Thoracic aorta (tissue), 2 donors: ENCODE measurements around the gene SPRY2. TPM values are rescaled to one million over a fixed set of nuclear protein-coding genes. Genes with fewer than 3 reads are reported as not detected.

ENCODE experiments used
- ATAC-seq: fragments of 150-250 bp; one replicate; pipeline ENCODE4 v1.8.0; 2017; ENCODE audit warnings: low read depth; ENCODE audit not compliant: insufficient number of reproducible peaks, low FRiP score
- DNase-seq: peaks from one replicate; pipeline ENCODE4 v3.0.0-alpha.2; 2020; ENCODE audit warnings: low spot score
- H3K27ac ChIP-seq, 2 donors: fragments of 200-600 bp; sonication (generic); 1 replicate in 1 of 2; 2 replicates in 1 of 2; pipeline ENCODE4 v1.5.1; 2016; ENCODE audit warnings: mild to moderate bottlenecking in 2 of 2, moderate library complexity in 2 of 2
- H3K27me3 ChIP-seq: fragments of 200-600 bp; sonication (generic); replicated peaks from 2 replicates; pipeline ENCODE4 v1.6.0; 2016; ENCODE audit warnings: mild to moderate bottlenecking; ENCODE audit not compliant: insufficient read depth
- H3K36me3 ChIP-seq: fragments of 200-600 bp; sonication (generic); one replicate; pipeline ENCODE4 v1.5.1; 2016
- H3K4me1 ChIP-seq, 2 donors: fragments of 200-600 bp; sonication (generic); 1 replicate in 1 of 2; 2 replicates in 1 of 2; pipeline versions ENCODE4 v1.5.1 to v1.6.0; 2016; ENCODE audit warnings: low read depth in 2 of 2, mild to moderate bottlenecking in 1 of 2; ENCODE audit not compliant: control insufficient read depth in 1 of 2
- H3K4me3 ChIP-seq: fragments of 200-600 bp; sonication (generic); 2 replicates; pipeline ENCODE4 v1.5.1; 2016; ENCODE audit warnings: mild to moderate bottlenecking
- H3K9me3 ChIP-seq: fragments of 200-600 bp; sonication (generic); 2 replicates; pipeline ENCODE4 v1.5.1; 2016
- total RNA-seq, 2 donors: library from RNA; depleted of rRNA; stranded (reverse); fragments of >200 nt; gene quantifications; one replicate each; pipeline versions ENCODE4 v1.1.0 to v1.2.3, GENCODE V29; 2016
- TF ChIP-seq, protein P1 (sequence below): fragments of 200-600 bp; sonication (generic); IDR thresholded peaks from one replicate; pipeline ENCODE4 v1.5.1; 2019; ENCODE audit warnings: antibody characterized with exemption

Gene SPRY2
- total RNA-seq, 2 donors from 2014 or later, result 28.2 to 49.2 TPM

DNA sequence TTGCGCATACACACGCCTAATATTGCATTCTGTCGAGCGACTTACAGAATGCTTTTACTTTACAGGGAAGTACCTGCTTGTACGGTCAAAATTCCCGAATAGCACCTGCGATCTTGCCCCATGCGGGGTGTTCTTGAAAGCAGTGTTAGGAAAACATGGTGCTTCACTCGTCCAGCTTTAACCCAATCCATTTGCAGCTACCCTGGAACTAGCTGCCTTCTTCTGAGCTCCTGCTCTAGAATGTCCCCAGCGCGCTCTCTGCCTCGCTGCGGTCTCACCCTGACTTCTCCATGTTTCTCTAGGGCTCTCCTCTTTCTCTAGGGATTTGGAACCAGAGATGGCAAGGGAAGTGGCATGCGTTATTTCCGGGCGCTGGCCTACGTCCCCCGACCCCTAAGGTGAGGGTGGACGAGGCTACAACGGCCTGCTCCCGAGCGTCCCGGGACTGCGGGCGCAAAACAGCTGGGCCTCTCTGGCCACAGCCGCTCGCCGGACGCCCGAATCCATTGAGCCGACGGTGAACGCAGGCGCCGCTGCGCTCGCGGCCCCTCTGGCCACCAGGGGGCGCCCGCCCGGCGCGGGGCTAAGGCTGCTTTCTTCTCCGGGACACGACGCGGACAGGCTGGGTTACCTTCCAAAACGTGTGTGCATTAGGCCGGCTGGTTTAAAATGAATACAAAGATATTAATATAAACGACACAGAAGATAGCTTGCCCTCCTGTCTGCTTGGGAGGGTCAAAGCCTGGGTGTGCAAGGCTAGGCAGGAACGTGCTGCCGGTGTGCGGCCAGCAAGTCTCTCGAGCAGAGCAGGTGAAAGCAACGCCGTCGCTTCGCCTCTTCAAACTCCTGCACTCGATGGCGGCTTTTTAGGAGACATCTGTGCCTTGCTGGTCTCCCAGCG is 1.8 kb upstream of the SPRY2 start:
- no peaks in the 10 kb centered on the region for H3K36me3 ChIP-seq
- TF ChIP-seq, protein P1, sequence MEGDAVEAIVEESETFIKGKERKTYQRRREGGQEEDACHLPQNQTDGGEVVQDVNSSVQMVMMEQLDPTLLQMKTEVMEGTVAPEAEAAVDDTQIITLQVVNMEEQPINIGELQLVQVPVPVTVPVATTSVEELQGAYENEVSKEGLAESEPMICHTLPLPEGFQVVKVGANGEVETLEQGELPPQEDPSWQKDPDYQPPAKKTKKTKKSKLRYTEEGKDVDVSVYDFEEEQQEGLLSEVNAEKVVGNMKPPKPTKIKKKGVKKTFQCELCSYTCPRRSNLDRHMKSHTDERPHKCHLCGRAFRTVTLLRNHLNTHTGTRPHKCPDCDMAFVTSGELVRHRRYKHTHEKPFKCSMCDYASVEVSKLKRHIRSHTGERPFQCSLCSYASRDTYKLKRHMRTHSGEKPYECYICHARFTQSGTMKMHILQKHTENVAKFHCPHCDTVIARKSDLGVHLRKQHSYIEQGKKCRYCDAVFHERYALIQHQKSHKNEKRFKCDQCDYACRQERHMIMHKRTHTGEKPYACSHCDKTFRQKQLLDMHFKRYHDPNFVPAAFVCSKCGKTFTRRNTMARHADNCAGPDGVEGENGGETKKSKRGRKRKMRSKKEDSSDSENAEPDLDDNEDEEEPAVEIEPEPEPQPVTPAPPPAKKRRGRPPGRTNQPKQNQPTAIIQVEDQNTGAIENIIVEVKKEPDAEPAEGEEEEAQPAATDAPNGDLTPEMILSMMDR, result peak; percentile 98
- no peaks in the 10 kb centered on the region for H3K27me3 ChIP-seq
- H3K4me1 ChIP-seq, result peaks cover 4 to 12% of the 10 kb centered on the region in 2 donors
- ATAC-seq (peak; percentile 21), DNase-seq (no peak)
- H3K4me3 ChIP-seq, result peak overlapping the region; percentile 82
- no peaks in the 10 kb centered on the region for H3K9me3 ChIP-seq
- H3K27ac ChIP-seq, result peak overlapping the region; percentile 82 to 84

DNA sequence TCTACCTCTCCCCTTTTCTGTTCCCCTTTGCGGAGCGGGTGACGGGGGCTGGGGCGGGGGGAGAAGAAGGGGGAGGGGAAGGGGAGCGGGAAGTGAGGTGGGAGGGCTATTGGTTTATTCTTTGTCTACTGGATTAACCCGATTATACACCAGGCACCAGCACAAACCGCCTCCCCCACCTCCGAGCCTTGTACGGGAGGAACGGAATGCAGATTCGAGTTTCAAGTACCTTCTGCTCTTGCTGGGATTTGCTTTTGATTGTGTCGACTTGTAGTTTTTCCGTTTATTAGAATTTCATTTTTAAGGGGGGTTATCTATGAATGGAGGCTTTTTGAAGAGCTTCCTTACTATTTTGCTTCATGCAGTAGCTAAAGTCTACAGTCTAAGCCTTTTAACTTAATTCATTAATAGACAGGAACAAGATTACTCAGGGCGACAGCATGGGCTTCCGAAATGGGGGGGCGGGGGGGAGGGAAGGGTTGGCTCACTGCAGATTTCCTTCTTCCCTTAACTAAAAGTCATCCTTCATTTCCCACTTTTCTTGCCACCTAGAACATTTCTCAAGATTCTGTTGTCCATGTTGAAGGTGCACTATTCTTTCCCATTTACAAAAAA is 937 bp upstream of the SPRY2 start:
- H3K36me3 ChIP-seq, result no peaks in the 10 kb centered on the region
- peak overlapping the region; percentile 82 for H3K4me3 ChIP-seq
- DNase-seq (no peak), ATAC-seq (no peak)
- no peaks in the 10 kb centered on the region for H3K27me3 ChIP-seq
- peak overlapping the region; percentile 95 to 96 for H3K27ac ChIP-seq
- TF ChIP-seq, protein P1, result no peak
- H3K9me3 ChIP-seq, result no peaks in the 10 kb centered on the region
- peaks cover 8 to 21% of the 10 kb centered on the region in 2 donors for H3K4me1 ChIP-seq

GRCh38 chr13:80340651-80341100 is 250 bp downstream of the SPRY2 start:
- TF ChIP-seq, protein P1, result no peak
- Histone ChIP-seq H3K27ac (peak overlapping the region; percentile 95 to 96), H3K36me3 (no peaks in the 10 kb centered on the region), H3K4me1 (peaks cover 8 to 30% of the 10 kb centered on the region in 2 donors), H3K27me3 (no peaks in the 10 kb centered on the region), H3K9me3 (no peaks in the 10 kb centered on the region), H3K4me3 (peak overlapping the region; percentile 82)
- no peak for DNase-seq
- no peak for ATAC-seq

DNA sequence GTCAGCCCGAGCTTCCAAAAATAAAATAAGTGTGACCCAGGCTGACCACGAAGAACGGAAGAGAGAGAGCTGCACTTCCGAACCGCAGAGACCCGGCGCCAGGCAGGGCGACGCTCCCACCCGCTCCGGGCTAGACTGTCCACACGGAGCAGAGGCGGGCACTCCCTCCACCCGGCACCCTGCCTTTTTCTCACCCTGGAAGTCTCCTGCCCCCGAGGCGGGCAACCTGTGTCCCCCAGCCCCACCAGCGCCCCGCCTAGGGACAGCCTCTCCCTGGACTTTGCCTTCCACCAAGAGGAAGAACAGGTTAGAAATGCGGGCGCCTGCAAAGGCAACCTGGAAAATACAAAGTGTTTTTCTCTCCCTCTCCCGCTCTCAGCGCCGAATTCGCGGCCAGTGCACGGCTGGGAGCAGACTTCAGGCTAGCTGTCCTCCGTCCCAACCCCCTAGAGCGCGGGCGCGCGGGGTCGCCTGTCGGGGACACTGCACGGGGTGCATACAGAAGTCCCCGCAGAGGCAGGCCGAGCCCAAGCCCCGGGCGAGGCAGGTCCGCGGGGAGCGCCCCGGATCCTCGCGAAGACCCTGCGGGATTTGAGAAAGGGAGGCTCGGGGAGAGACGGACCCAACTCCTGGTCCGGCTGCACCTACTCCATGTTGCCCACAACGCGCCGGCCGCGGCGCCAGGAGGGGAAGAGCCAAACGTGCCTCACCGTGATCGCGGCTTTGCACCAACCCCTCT is 845 bp downstream of the SPRY2 start:
- no peaks in the 10 kb centered on the region for H3K36me3 ChIP-seq
- H3K27me3 ChIP-seq, result no peaks in the 10 kb centered on the region
- TF ChIP-seq, protein P1, result no peak
- no peak for ATAC-seq
- H3K27ac ChIP-seq, result peak overlapping the region; percentile 95 to 96
- H3K9me3 ChIP-seq, result no peaks in the 10 kb centered on the region
- no peak for DNase-seq
- peak overlapping the region; percentile 82 for H3K4me3 ChIP-seq
- H3K4me1 ChIP-seq, result peaks cover 8 to 33% of the 10 kb centered on the region in 2 donors

- Histone ChIP-seq H3K4me3 (peak overlapping the region; percentile 82), H3K4me1 (peaks cover 8 to 36% of the 10 kb centered on the region in 2 donors), H3K9me3 (no peaks in the 10 kb centered on the region), H3K36me3 (no peaks in the 10 kb centered on the region), H3K27me3 (no peaks in the 10 kb centered on the region), H3K27ac (peak overlapping the region; percentile 95 to 96)
- no peak for ATAC-seq
- TF ChIP-seq, protein P1, result no peak
- DNase-seq, result no peak
Observed at GRCh38 chr13:80339563-80339911, 1.4 kb downstream of the SPRY2 start.
